ENCODE measurements around the gene MEMO1. TPM values are rescaled to one million over a fixed set of nuclear protein-coding genes. Genes with fewer than 3 reads are reported as not detected.
"Not testable (repeated sequence)": the region's sequence is repeated elsewhere in the genome, so short reads cannot be mapped to it uniquely, and the experiment has no call there.

MEMO1 gene
- total RNA-seq, 1 experiment from 2014 or later: 44.4 TPM

- H3K27me3 Mint-ChIP-seq (ENCODE audit: low read depth); POLR2A ChIA-PET; H3K27ac Mint-ChIP-seq; H3K36me3 Mint-ChIP-seq; H3K4me1 Mint-ChIP-seq; H3K4me3 Mint-ChIP-seq; CTCF ChIA-PET; DNase-seq (ENCODE audit: low spot score); ATAC-seq; H3K9me3 Mint-ChIP-seq: not testable (repeated sequence)
Observed at GRCh38 chr2:31953095-31953494, 57.7 kb downstream of the MEMO1 start.

- Mint-ChIP-seq H3K36me3 (no peaks in the 10 kb centered on the region), H3K4me3 (no peak overlapping the region), H3K27me3 (ENCODE audit: low read depth) (no peaks in the 10 kb centered on the region), H3K9me3 (no peaks in the 10 kb centered on the region), H3K27ac (no peak overlapping the region), H3K4me1 (peaks cover 16% of the 10 kb centered on the region)
- DNase-seq (ENCODE audit: low spot score) (no peak), ATAC-seq (no peak)
- TF ChIP-seq ZMAT4 (CRISPR knock-in tag; IDR thresholded peaks at IDR 0.05) (no peak), IRF2 (CRISPR knock-in tag; IDR thresholded peaks at IDR 0.05; ENCODE audit: borderline replicate concordance, low read depth) (no peak), ESRRA (CRISPR knock-in tag; IDR thresholded peaks at IDR 0.05; ENCODE audit: borderline replicate concordance) (no peak), ERG (CRISPR knock-in tag; IDR thresholded peaks at IDR 0.05) (no peak), ZNF138 (CRISPR knock-in tag; conservative IDR thresholded peaks at IDR 0.05) (no peak), PRDM15 (CRISPR knock-in tag; IDR thresholded peaks at IDR 0.05) (no peak), RELA (CRISPR knock-in tag; IDR thresholded peaks at IDR 0.05; ENCODE audit: borderline replicate concordance) (no peak), MXD4 (CRISPR knock-in tag; IDR thresholded peaks at IDR 0.05; ENCODE audit: borderline replicate concordance) (no peak), JUN (CRISPR knock-in tag; IDR thresholded peaks at IDR 0.05) (no peak), ATF6 (CRISPR knock-in tag; IDR thresholded peaks at IDR 0.05) (no peak), ATF1 (CRISPR knock-in tag; IDR thresholded peaks at IDR 0.05) (no peak), RORB (CRISPR knock-in tag; IDR thresholded peaks at IDR 0.05) (no peak), ZSCAN18 (CRISPR knock-in tag; IDR thresholded peaks at IDR 0.05) (no peak), NFE2L1 (CRISPR knock-in tag; IDR thresholded peaks at IDR 0.05) (no peak), AR (CRISPR knock-in tag; IDR thresholded peaks at IDR 0.05) (no peak), ATF3 (CRISPR knock-in tag; conservative IDR thresholded peaks at IDR 0.05) (no peak), ZNF281 (CRISPR knock-in tag; IDR thresholded peaks at IDR 0.05) (no peak), ZNF396 (CRISPR knock-in tag; IDR thresholded peaks at IDR 0.05; ENCODE audit: borderline replicate concordance) (no peak)
- POLR2A ChIA-PET: no interaction called here
- CTCF ChIA-PET: no interaction called here
Observed at GRCh38 chr2:31950946-31951562, 59.8 kb downstream of the MEMO1 start.

All from WTC11 (cell line).